Urinary bladder (tissue), 4 donors: ENCODE data around the gene SHC2. TPM values are rescaled to one million over a fixed set of nuclear protein-coding genes. Genes with fewer than 3 reads are reported as not detected.
"Not testable (repeated sequence)": the region's sequence is repeated elsewhere in the genome, so short reads cannot be mapped to it uniquely, and the experiment has no call there.

Experiments
- DNase-seq: peaks from one replicate; pipeline ENCODE4 v3.0.0-alpha.2; 2015; ENCODE audit errors: extremely low spot score
- H3K27ac ChIP-seq: one replicate; pipeline ENCODE4 v1.5.1; 2013; ENCODE audit warnings: low read depth, mild to moderate bottlenecking, moderate library complexity
- H3K36me3 ChIP-seq: one replicate; pipeline ENCODE4 v1.6.1; 2013; ENCODE audit warnings: mild to moderate bottlenecking, moderate library complexity; ENCODE audit not compliant: insufficient read depth
- H3K4me1 ChIP-seq: one replicate; pipeline ENCODE4 v1.6.1; 2013; ENCODE audit warnings: mild to moderate bottlenecking, moderate library complexity; ENCODE audit not compliant: insufficient read depth
- H3K4me3 ChIP-seq: one replicate; pipeline ENCODE4 v1.5.1; 2013; ENCODE audit warnings: low read depth, low read length
- WGBS: extraction: QIAGEN DNeasy Blood & Tissue Kit; methylation state at CpG from one replicate; pipeline ENCODE4 v1.1.7; 2013; 5-methylcytosine and 5-hydroxymethylcytosine counted together
- polyA plus RNA-seq: library from polyadenylated mRNA; stranded (reverse); fragments of 200-250 nt; gene quantifications from one replicate; pipeline ENCODE4 v1.2.3, GENCODE V29; 2013
- total RNA-seq: library from RNA; depleted of rRNA; stranded (reverse); fragments of >200 nt; gene quantifications from one replicate; pipeline ENCODE4 v1.2.3, GENCODE V29; 2014
- donor health status: healthy with polysubstance abuse.
- donor health status: healthy.

The SHC2 gene
- total and polyA plus RNA-seq, 2 donors, result 10.8 to 24.2 TPM

DNA sequence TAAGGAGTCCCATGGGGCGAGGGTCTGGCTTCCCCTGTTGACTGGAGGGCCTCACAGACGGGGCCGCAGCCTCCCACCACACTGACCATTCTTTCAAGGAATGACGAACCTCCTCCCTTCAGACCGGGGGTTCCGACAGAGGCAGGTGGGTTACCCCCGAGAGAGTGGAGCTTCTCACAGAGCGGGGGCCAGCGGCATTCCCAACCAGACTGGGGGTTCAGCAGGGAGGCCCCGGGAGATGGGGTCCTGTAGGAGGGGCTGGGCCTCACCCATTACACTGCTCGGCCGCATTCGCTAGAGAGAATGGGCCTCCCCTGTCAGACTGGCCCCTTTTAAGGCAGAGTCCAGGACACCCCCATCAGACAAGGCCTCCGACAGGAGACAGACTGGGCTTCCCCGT lies 36.3 kb downstream of the SHC2 start:
- 94% methylated on average over 15 of the region's 15 CpGs for WGBS
- Histone ChIP-seq H3K36me3 (no peaks in the 10 kb centered on the region), H3K4me3 (no peak overlapping the region), H3K27ac (no peak overlapping the region), H3K4me1 (no peaks in the 10 kb centered on the region)
- no peak for DNase-seq

DNA sequence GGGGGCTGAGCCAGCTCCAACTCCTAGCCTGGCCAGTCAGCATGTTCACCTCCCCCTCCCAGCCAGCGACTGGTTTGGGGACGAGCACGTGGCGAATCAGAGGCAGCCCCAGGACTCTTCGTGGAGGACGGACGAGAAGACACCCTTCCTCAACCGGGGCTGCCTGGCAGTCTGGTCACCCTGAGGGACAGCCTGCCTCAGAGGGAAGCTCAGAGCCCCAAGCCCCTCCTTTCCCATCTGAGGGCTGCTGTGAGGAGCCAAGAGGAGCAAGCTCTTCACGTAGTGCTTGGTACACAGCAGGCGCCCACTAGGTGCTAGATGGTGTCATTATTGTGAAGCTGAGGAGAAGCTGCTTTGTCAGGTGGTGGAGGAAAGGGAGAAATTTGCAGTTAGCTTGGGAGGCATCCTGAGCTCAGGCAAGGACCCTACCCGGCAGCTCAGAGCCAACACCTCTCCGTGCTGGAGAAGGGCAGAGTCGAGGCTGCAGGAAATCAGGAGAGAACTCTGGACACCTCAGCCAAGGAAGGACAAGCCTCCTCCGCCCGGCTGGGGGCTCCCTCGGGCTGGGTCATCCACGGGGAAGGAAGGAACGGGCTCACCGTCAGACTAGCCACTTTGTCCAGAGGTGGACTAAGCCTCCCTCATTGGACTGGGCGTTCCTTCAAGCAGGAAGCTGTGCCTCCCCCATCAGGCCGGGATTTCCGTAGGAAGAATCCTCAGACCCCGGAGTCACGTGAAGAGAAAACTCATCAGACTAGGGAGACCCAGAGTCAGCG lies 37.0 kb downstream of the SHC2 start:
- 87% methylated on average over 25 of the region's 25 CpGs for WGBS
- Histone ChIP-seq H3K27ac (no peak overlapping the region), H3K4me3 (no peak overlapping the region), H3K4me1 (no peaks in the 10 kb centered on the region), H3K36me3 (no peaks in the 10 kb centered on the region)
- no peak for DNase-seq

- H3K4me3 ChIP-seq, H3K36me3 ChIP-seq, DNase-seq, H3K27ac ChIP-seq, H3K4me1 ChIP-seq: not testable (repeated sequence)
- whole genome bisulfite sequencing, result 77% methylated on average over 8 of the region's 9 CpGs
These were observed 38.0 kb downstream of the SHC2 start for GRCh38 chr19:422917-423226.

DNA sequence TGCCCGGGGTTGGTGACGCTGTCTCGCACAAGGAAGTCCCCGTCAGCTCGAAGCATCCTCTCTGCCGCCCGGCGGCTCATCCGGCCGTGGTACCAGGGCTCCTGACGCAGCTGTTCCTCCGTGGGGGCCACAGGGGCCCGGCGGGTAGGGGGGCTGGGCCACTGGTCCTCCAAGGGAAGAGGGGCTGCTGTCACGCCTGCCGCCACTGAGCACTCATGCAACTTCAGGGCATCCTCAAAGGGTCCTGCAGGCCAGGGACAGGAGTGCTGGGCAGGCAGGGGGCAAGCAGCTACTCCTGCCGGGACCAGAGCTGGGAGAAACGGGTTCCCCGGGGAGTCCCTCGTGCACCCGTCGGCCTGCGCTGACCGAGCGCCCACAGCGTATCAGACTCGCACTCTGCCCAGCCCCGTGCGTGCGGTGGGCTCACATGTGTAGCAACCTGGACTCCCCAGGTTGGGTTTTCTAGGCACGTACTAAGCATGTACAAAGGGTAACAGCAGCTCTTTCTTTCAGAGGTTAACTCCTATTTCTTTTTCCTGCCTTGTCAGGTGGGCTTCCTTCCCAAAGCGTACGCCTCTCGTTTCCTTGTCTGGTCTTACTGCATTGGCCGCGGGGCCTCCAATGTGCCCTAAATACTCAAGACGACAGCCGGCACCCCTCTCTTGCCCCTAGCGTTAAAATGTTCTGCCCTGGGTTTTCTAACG lies 38.5 kb downstream of the SHC2 start:
- no peak overlapping the region for H3K4me3 ChIP-seq
- DNase-seq, result no peak
- 83% methylated on average over 40 of the region's 40 CpGs for WGBS

GRCh38 chr19:419721-420515 lies 40.9 kb downstream of the SHC2 start:
- Histone ChIP-seq H3K4me1 (no peaks in the 10 kb centered on the region), H3K4me3 (no peak overlapping the region), H3K27ac (no peak overlapping the region), H3K36me3 (no peaks in the 10 kb centered on the region)
- 84% methylated on average over 31 of the region's 31 CpGs for WGBS
- no peak for DNase-seq

More for the DNA sequence above, 38.5 kb downstream of the SHC2 start:
- no peaks in the 10 kb centered on the region for H3K36me3 ChIP-seq
- no peak overlapping the region for H3K27ac ChIP-seq
- H3K4me1 ChIP-seq, result no peaks in the 10 kb centered on the region

GRCh38 chr19:418761-419671 lies 41.8 kb downstream of the SHC2 start:
- no peak for DNase-seq
- no peaks in the 10 kb centered on the region for H3K36me3 ChIP-seq
- H3K4me3 ChIP-seq, result no peak overlapping the region
- WGBS, result 78% methylated on average over 51 of the region's 51 CpGs
- no peaks in the 10 kb centered on the region for H3K4me1 ChIP-seq
- H3K27ac ChIP-seq, result no peak overlapping the region

- 82% methylated on average over 14 of the region's 14 CpGs for WGBS
- H3K27ac ChIP-seq, result no peak overlapping the region
- no peak for DNase-seq
- no peak overlapping the region for H3K4me3 ChIP-seq
- no peaks in the 10 kb centered on the region for H3K36me3 ChIP-seq
- no peaks in the 10 kb centered on the region for H3K4me1 ChIP-seq
These were observed 44.4 kb downstream of the SHC2 start for GRCh38 chr19:416416-416815.

DNA sequence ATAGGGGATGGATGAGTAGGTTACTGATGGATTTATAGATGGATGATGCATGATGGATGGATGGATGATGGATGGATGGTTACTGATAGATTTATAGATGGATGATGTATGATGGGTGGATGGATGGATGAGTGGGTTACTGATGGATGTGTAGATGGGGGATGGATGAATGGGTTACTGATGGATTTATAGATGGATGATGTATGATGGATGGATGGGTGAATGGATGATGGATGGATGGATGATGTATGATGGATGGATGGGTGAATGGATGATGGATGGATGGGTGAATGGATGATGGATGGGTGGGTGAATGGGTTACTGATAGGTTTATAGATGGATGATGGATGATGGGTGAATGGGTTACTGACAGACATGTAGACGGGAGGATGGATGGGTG lies 45.5 kb downstream of the SHC2 start:
- H3K4me3 ChIP-seq, result no peak overlapping the region
- 93% methylated on average over 1 of the region's 1 CpG for WGBS

GRCh38 chr19:413756-414420 lies 46.9 kb downstream of the SHC2 start:
- Histone ChIP-seq H3K27ac (no peak overlapping the region), H3K36me3 (no peaks in the 10 kb centered on the region), H3K4me1 (peaks cover 2% of the 10 kb centered on the region), H3K4me3 (no peak overlapping the region)
- WGBS, result 74% methylated on average over 15 of the region's 15 CpGs
- no peak for DNase-seq

More for the DNA sequence above, 45.5 kb downstream of the SHC2 start:
- no peaks in the 10 kb centered on the region for H3K36me3 ChIP-seq
- no peaks in the 10 kb centered on the region for H3K4me1 ChIP-seq
- H3K27ac ChIP-seq, result no peak overlapping the region
- DNase-seq, result no peak

GRCh38 chr19:412356-413355 lies 48.2 kb downstream of the SHC2 start:
- no peak overlapping the region for H3K4me3 ChIP-seq
- no peak overlapping the region for H3K27ac ChIP-seq
- no peaks in the 10 kb centered on the region for H3K36me3 ChIP-seq
- WGBS, result 42% methylated on average over 35 of the region's 36 CpGs
- no peak for DNase-seq
- H3K4me1 ChIP-seq, result peaks cover 3% of the 10 kb centered on the region

DNA sequence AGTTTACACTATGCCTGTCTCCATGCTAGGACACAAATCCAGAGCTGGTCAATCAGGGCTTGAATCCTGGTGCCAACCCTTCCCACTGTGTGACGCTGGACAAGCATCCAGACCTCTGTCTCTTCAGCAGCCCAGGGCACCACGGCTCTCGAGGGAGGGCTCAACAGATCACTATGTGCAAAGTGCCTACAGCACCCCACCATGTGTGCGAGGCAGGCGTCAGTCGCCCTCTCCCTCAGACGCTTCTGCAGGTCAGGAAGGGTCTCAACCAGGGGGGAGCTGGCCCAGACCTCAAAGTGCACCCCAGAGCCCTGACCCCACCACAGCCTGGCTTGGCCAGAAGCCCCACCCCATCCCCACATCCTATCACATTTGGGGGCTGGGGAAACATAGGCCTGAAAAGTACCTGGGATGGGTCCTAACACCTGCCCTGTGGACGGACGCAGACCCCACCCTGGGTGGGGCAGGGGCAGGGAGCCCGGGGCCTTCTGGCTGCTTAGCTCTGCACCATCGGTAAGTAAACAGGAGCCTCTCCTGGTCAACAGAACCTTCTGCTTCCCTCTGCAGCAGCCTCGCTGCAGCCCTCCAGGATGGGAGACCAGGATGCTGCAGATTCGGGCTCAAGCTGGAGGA lies 49.0 kb downstream of the SHC2 start:
- Histone ChIP-seq H3K27ac (no peak overlapping the region), H3K4me3 (no peak overlapping the region), H3K4me1 (peaks cover 3% of the 10 kb centered on the region), H3K36me3 (no peaks in the 10 kb centered on the region)
- no peak for DNase-seq
- WGBS, result 47% methylated on average over 13 of the region's 13 CpGs
